Activated T-cell treated with anti-CD3 and anti-CD28 coated beads, Interleukin-2, amount 50 U/mL, for 72 hours (primary cell): Measurements from ENCODE around the gene SLC6A7. TPM values are rescaled to one million over a fixed set of nuclear protein-coding genes. Genes with fewer than 3 reads are reported as not detected.

Experiments
- ATAC-seq, 2 donors: fragments of 150-1000 bp; cut with Tn5 transposase; replicated peaks in 1 of 2; 2 replicates each; pipeline ENCODE4 v1.10.0; 2021; ENCODE audit warnings: moderate library complexity in 2 of 2, mild to moderate bottlenecking in 1 of 2
- DNase-seq, 2 donors: peaks; one replicate each; pipeline ENCODE4 v3.0.0; 2021 to 2022; ENCODE audit warnings: mixed read lengths in 1 of 2
- H3K27ac Mint-ChIP-seq: one replicate; pipeline ENCODE4 v1.8.0; 2022; ENCODE audit warnings: mild to moderate bottlenecking, moderate library complexity, mixed read lengths
- H3K27me3 Mint-ChIP-seq: one replicate; pipeline ENCODE4 v1.8.0; 2022; ENCODE audit warnings: low read depth, mixed read lengths
- H3K36me3 Mint-ChIP-seq, 2 donors: one replicate each; pipeline ENCODE4 v1.8.0; 2022; ENCODE audit warnings: mixed read lengths in 2 of 2, mild to moderate bottlenecking in 1 of 2; ENCODE audit not compliant: insufficient read depth in 2 of 2
- H3K4me1 Mint-ChIP-seq: one replicate; pipeline ENCODE4 v1.8.0; 2022; ENCODE audit warnings: low read depth, mixed read lengths
- H3K4me3 Mint-ChIP-seq, 2 donors: one replicate each; pipeline ENCODE4 v1.8.0; 2022; ENCODE audit warnings: mild to moderate bottlenecking in 2 of 2, mixed read lengths in 2 of 2, moderate library complexity in 2 of 2
- H3K9me3 Mint-ChIP-seq, 2 donors: one replicate each; pipeline ENCODE4 v1.8.0; 2022; ENCODE audit warnings: mixed read lengths in 2 of 2
- total RNA-seq, 2 donors: library from RNA; stranded (reverse); gene quantifications; one replicate each; pipeline ENCODE4 v1.2.3, GENCODE V29; 2022

Gene SLC6A7
- total RNA-seq, 2 donors from 2014 or later, result not detected

- no peak for DNase-seq
- H3K27me3 Mint-ChIP-seq, result peaks cover 33% of the 10 kb centered on the region
- no peak overlapping the region for H3K4me3 Mint-ChIP-seq
- no peaks in the 10 kb centered on the region for H3K9me3 Mint-ChIP-seq
- peaks cover 6% of the 10 kb centered on the region for H3K4me1 Mint-ChIP-seq
- no peak overlapping the region for H3K27ac Mint-ChIP-seq
- H3K36me3 Mint-ChIP-seq, result no peaks in the 10 kb centered on the region
- no peak for ATAC-seq
Observed at GRCh38 chr5:150159741-150160179, 30.1 kb upstream of the SLC6A7 start.

DNA sequence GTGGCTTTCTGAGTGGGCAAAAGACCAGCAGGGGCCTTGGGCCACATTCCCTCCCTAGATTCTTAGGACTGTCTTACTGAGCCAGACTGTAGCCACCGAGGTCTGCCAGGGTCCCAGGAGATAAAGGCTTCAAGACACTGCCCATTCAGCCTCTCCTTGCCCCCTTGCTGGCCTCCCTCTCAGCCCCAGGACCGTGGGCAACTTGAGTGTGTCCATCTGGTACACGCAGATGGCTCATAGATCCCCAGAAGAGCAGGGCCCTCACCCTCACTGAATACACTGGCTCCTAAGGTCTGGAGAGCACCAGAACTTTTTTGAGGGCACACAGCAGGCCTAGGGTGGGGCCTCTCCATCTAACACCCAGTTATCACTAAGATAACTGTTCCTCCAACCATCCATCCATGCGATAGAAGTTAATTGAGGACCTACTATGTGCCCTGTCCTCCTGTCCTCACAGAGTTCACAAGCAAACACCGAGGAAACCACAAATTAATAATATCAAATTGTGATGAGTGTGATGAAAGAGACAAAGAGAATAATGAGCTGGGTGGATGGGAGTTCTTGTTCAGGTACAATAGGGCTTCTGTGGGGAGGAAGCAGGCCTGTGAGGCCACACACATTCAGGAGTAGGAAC lies 29.3 kb upstream of the SLC6A7 start:
- H3K27me3 Mint-ChIP-seq, result peaks cover 41% of the 10 kb centered on the region
- no peak overlapping the region for H3K4me3 Mint-ChIP-seq
- H3K36me3 Mint-ChIP-seq, result no peaks in the 10 kb centered on the region
- ATAC-seq, result no peak
- H3K4me1 Mint-ChIP-seq, result peaks cover 6% of the 10 kb centered on the region
- no peaks in the 10 kb centered on the region for H3K9me3 Mint-ChIP-seq
- H3K27ac Mint-ChIP-seq, result no peak overlapping the region
- no peak for DNase-seq

DNA sequence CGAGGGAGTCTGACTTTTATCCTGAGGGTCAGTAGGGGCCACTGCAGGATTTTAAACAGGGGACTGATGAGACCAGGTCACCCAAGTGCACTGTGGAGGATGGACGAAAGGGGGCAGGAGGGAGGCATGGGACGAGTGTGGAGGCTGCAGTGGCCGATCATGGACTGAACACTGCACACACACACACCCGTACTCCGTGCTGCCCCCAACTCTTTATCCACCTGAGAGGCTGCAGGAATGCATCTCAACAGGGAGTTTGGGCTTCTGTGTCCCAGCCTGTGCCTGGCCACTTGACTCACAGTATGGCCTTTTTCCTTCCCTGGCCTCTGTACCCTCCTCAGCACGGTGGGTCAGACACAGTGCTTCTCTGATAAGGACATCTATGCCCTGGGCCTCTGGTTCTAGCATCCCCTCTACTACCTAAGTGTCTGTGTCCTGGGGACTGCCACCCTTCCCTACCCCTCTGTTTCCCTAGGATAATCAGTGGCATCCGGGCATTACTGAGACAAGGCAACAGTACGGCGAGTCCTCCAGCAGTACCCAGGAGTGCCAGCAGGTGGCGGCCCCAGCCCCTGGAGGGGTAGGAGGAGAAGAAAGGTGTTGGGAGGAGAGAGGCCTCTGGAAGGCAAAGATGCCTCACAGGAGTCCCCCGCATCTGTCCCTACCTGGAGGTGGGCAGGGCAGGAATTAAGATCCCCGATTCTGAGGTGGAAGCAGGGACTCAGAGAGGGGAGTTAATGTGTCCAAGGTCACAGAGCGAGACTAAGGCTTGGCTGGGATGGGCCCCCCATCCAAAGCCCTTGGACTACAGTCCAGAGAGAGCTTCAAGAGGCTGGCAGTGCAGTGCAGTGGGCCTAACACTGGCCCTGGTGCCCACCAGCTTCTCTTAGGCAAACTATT lies 28.4 kb upstream of the SLC6A7 start:
- Mint-ChIP-seq H3K27me3 (peaks cover 38% of the 10 kb centered on the region), H3K9me3 (no peaks in the 10 kb centered on the region), H3K36me3 (no peaks in the 10 kb centered on the region), H3K4me3 (no peak overlapping the region), H3K4me1 (no peaks in the 10 kb centered on the region), H3K27ac (no peak overlapping the region)
- peak; percentile 76 to 82 for ATAC-seq
- peak; percentile 80 to 82 for DNase-seq

DNA sequence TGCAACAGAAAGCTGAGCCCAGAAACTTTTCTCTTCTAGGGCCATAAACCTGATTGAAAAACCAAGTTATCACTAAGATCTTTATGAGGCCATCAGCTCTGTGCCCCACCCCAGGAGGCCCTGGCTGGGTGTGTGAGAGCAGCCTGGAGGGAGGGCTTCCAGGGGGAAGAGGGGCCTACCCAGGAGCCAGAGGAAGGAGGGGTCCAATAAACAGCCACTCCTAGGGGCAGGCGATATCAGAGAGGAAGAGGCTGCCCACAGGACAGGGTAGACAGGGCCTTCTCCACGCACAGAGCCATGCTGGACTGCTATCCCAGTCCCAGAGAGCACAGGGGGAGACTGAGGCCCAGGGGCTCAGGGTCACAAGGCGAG lies 27.7 kb upstream of the SLC6A7 start:
- Mint-ChIP-seq H3K4me3 (no peak overlapping the region), H3K36me3 (no peaks in the 10 kb centered on the region), H3K4me1 (no peaks in the 10 kb centered on the region), H3K27ac (no peak overlapping the region), H3K9me3 (no peaks in the 10 kb centered on the region), H3K27me3 (peaks cover 32% of the 10 kb centered on the region)
- ATAC-seq (no peak), DNase-seq (no peak)

GRCh38 chr5:150163035-150163434 lies 26.8 kb upstream of the SLC6A7 start:
- Mint-ChIP-seq H3K27me3 (peaks cover 35% of the 10 kb centered on the region), H3K9me3 (no peaks in the 10 kb centered on the region), H3K4me1 (no peaks in the 10 kb centered on the region), H3K36me3 (no peaks in the 10 kb centered on the region), H3K4me3 (no peak overlapping the region), H3K27ac (no peak overlapping the region)
- DNase-seq, result no peak
- ATAC-seq, result no peak

GRCh38 chr5:150163547-150164059 lies 26.3 kb upstream of the SLC6A7 start:
- DNase-seq (no peak), ATAC-seq (no peak)
- no peak overlapping the region for H3K27ac Mint-ChIP-seq
- H3K4me3 Mint-ChIP-seq, result no peak overlapping the region
- no peaks in the 10 kb centered on the region for H3K9me3 Mint-ChIP-seq
- peaks cover 40% of the 10 kb centered on the region for H3K27me3 Mint-ChIP-seq
- H3K4me1 Mint-ChIP-seq, result no peaks in the 10 kb centered on the region
- no peaks in the 10 kb centered on the region for H3K36me3 Mint-ChIP-seq

- no peak overlapping the region for H3K4me3 Mint-ChIP-seq
- DNase-seq (no peak), ATAC-seq (no peak)
- no peaks in the 10 kb centered on the region for H3K4me1 Mint-ChIP-seq
- no peaks in the 10 kb centered on the region for H3K36me3 Mint-ChIP-seq
- H3K9me3 Mint-ChIP-seq, result no peaks in the 10 kb centered on the region
- H3K27ac Mint-ChIP-seq, result no peak overlapping the region
- H3K27me3 Mint-ChIP-seq, result peaks cover 47% of the 10 kb centered on the region
Observed at GRCh38 chr5:150164211-150164980, 25.5 kb upstream of the SLC6A7 start.

DNA sequence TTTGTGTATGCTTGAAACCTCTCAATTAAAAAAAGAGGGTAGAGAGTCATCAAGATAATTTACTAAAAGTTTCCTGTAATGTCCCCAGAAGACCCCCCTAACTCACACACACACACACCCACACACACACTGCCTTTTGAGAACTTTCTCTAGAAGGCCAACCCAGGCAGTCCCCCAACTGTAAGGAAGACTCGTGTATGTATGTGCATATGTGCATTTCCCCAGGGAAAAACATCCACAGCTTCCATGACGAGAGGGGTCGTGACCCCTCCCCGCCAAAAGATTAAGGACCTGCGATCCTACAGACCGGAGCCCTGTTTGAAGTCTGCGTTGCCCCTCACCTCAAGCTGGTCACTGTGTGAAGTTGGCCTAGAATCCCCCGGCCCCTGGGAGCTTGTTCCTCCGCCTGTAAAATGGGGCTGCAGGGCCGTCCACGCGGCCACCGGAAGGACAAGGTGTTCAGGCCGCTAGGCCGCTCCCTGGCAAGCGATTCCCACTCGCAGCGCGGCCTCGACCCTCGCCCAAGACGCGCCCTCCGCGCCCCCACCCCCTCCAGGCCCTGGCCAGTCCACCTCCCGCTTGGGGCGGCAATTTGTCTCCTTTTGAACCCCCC lies 23.7 kb upstream of the SLC6A7 start:
- Mint-ChIP-seq H3K36me3 (no peaks in the 10 kb centered on the region), H3K4me1 (no peaks in the 10 kb centered on the region), H3K9me3 (no peaks in the 10 kb centered on the region), H3K27ac (no peak overlapping the region), H3K27me3 (peaks cover 65% of the 10 kb centered on the region), H3K4me3 (no peak overlapping the region)
- no peak for DNase-seq
- ATAC-seq, result no peak

- DNase-seq (no peak), ATAC-seq (no peak)
- H3K4me1 Mint-ChIP-seq, result no peaks in the 10 kb centered on the region
- peaks cover 67% of the 10 kb centered on the region for H3K27me3 Mint-ChIP-seq
- H3K27ac Mint-ChIP-seq, result no peak within 1 kb of the TSS
- H3K9me3 Mint-ChIP-seq, result no peaks in the 10 kb centered on the region
- H3K36me3 Mint-ChIP-seq, result no peaks in the 10 kb centered on the region
- H3K4me3 Mint-ChIP-seq, result peak within 1 kb of the TSS in 1 of 2 donors; percentile 19
Observed at GRCh38 chr5:150166650-150167511, 23.0 kb upstream of the SLC6A7 start, which contains the start of gene CDX1. TSS of gene CDX1 (plus strand) at chr5:150166778. CDS start at chr5:150166877, 99 bp downstream.

- no peaks in the 10 kb centered on the region for H3K4me1 Mint-ChIP-seq
- peaks cover 73% of the 10 kb centered on the region for H3K27me3 Mint-ChIP-seq
- no peak overlapping the region for H3K27ac Mint-ChIP-seq
- DNase-seq, result no peak
- no peaks in the 10 kb centered on the region for H3K9me3 Mint-ChIP-seq
- H3K4me3 Mint-ChIP-seq, result peak overlapping the region in 1 of 2 donors; percentile 19
- no peaks in the 10 kb centered on the region for H3K36me3 Mint-ChIP-seq
- ATAC-seq, result no peak
Observed at GRCh38 chr5:150167512-150167850, 22.4 kb upstream of the SLC6A7 start.

DNA sequence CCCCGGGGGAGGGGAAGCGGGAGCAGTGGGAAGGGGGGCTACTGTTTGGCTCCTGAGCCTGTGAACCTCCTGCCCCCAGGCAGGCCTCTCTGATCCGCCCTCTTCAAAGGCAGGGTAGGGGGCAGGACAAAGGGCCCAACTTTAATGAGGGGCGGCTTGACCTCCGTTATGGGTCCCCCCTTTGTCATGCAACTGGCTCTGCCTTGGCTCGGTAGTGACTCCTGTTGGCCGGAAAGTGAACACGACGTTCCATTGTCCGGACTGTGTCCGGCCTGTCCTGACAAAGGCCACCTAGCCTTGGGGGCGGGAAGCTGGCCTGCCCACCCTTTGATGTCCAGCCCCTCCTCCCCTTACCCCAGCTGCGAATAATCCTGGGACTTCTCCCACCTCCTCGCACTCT lies 22.0 kb upstream of the SLC6A7 start:
- H3K9me3 Mint-ChIP-seq, result no peaks in the 10 kb centered on the region

DNA sequence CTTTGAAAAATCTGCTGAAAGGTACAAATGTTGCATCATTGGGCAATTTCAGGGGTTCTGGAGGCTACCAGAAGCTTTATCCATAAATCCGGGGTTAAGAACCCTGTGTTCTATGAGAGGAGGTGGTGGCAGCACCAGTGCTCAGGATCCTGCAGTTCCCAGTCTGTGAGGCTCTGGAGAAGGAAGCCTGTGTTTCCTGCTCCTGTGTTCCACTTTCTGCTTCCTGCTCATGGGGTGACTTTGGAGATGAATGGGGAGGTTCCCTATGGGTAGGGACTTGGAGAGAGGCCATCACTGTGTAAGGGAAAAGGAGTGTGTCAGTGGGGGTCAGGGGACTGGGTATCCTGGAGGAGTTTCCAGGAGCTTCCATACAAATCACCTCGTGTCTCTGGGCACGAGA lies 21.0 kb upstream of the SLC6A7 start:
- H3K27me3 Mint-ChIP-seq, result peaks cover 75% of the 10 kb centered on the region
- no peak overlapping the region for H3K27ac Mint-ChIP-seq
- no peaks in the 10 kb centered on the region for H3K36me3 Mint-ChIP-seq
- H3K9me3 Mint-ChIP-seq, result no peaks in the 10 kb centered on the region
- DNase-seq (no peak), ATAC-seq (no peak)
- H3K4me3 Mint-ChIP-seq, result no peak overlapping the region
- no peaks in the 10 kb centered on the region for H3K4me1 Mint-ChIP-seq

More for the DNA sequence above, 22.0 kb upstream of the SLC6A7 start:
- ATAC-seq (no peak), DNase-seq (no peak)
- no peaks in the 10 kb centered on the region for H3K4me1 Mint-ChIP-seq
- peaks cover 74% of the 10 kb centered on the region for H3K27me3 Mint-ChIP-seq
- H3K4me3 Mint-ChIP-seq, result no peak overlapping the region
- H3K27ac Mint-ChIP-seq, result no peak overlapping the region
- H3K36me3 Mint-ChIP-seq, result no peaks in the 10 kb centered on the region
